Spinal cord (tissue), 10 donors: ENCODE results near the gene MAP3K20. TPM values are rescaled to one million over a fixed set of nuclear protein-coding genes. Genes with fewer than 3 reads are reported as not detected.

Source experiments
- DNase-seq, 6 donors: peaks; one replicate each; pipeline versions ENCODE4 v3.0.0 to v3.0.0-alpha.2; 2013 to 2015; ENCODE audit warnings: low spot score in 6 of 6, low read depth in 4 of 6
- H3K27ac ChIP-seq: one replicate; pipeline ENCODE4 v1.5.1; 2013; ENCODE audit warnings: low read depth, low read length, control low read depth
- H3K27me3 ChIP-seq: one replicate; pipeline ENCODE4 v1.6.1; 2013; ENCODE audit warnings: low read length; ENCODE audit not compliant: control insufficient read depth, insufficient read depth
- H3K36me3 ChIP-seq: one replicate; pipeline ENCODE4 v1.6.1; 2013; ENCODE audit warnings: low read length; ENCODE audit not compliant: control insufficient read depth, insufficient read depth
- H3K4me1 ChIP-seq: one replicate; pipeline ENCODE4 v1.6.1; 2013; ENCODE audit warnings: low read length; ENCODE audit not compliant: control insufficient read depth, insufficient read depth
- H3K4me3 ChIP-seq: one replicate; pipeline ENCODE4 v1.5.1; 2013; ENCODE audit warnings: low read depth, low read length, control low read depth
- H3K9me3 ChIP-seq: one replicate; pipeline ENCODE4 v1.6.1; 2013; ENCODE audit warnings: low read length; ENCODE audit not compliant: control insufficient read depth, insufficient read depth
- WGBS: methylation state at CpG from one replicate; pipeline ENCODE4 v1.1.5; 2013; ENCODE audit warnings: missing lambda C conversion rate; ENCODE audit not compliant: insufficient coverage; 5-methylcytosine and 5-hydroxymethylcytosine counted together
- polyA plus RNA-seq, 2 donors: library from polyadenylated mRNA; unstranded; fragments of 120-200 nt; gene quantifications; one replicate each; pipeline ENCODE4 v1.2.1, GENCODE V29; 2013; ENCODE audit not compliant: insufficient read length in 2 of 2
- total RNA-seq, 2 donors: library from RNA; depleted of rRNA in 1 of 2; stranded (reverse); fragments of 120-200 nt in 1 of 2; fragments of >200 nt in 1 of 2; gene quantifications; one replicate each; pipeline versions ENCODE4 v1.2.3 to v1.2.4, GENCODE V29; 2013 to 2014
- donor health status: healthy.

Gene MAP3K20
- total and polyA plus RNA-seq, 4 donors, result 8.0 to 26.8 (median 16.6) TPM

- H3K27ac ChIP-seq, result no peak overlapping the region
Measured at GRCh38 chr2:173059292-173059691, 16.4 kb upstream of the MAP3K20 start.

GRCh38 chr2:173059971-173060461 is 15.6 kb upstream of the MAP3K20 start:
- no peaks in the 10 kb centered on the region for H3K9me3 ChIP-seq
- H3K27ac ChIP-seq, result no peak overlapping the region
- DNase-seq, result no peak
- no peaks in the 10 kb centered on the region for H3K27me3 ChIP-seq
- WGBS, result 38% methylated on average over 3 of the region's 5 CpGs
- no peaks in the 10 kb centered on the region for H3K4me1 ChIP-seq
- H3K4me3 ChIP-seq, result no peak overlapping the region
- no peaks in the 10 kb centered on the region for H3K36me3 ChIP-seq

More at GRCh38 chr2:173059292-173059691, 16.4 kb upstream of the MAP3K20 start:
- Histone ChIP-seq H3K27me3 (no peaks in the 10 kb centered on the region), H3K4me1 (no peaks in the 10 kb centered on the region), H3K36me3 (no peaks in the 10 kb centered on the region), H3K4me3 (no peak overlapping the region), H3K9me3 (no peaks in the 10 kb centered on the region)
- DNase-seq, result no peak
- WGBS, result no CpG with 5 or more reads among the region's 3 CpGs

GRCh38 chr2:173062801-173063200 is 12.8 kb upstream of the MAP3K20 start:
- Histone ChIP-seq H3K27me3 (no peaks in the 10 kb centered on the region), H3K27ac (no peak overlapping the region), H3K36me3 (no peaks in the 10 kb centered on the region), H3K9me3 (no peaks in the 10 kb centered on the region), H3K4me3 (no peak overlapping the region), H3K4me1 (no peaks in the 10 kb centered on the region)
- WGBS, result 78% methylated on average over 4 of the region's 4 CpGs
- peak in 1 of 6 donors; percentile 54 for DNase-seq

- H3K27me3 ChIP-seq, result no peaks in the 10 kb centered on the region
- H3K36me3 ChIP-seq, result no peaks in the 10 kb centered on the region
- H3K9me3 ChIP-seq, result no peaks in the 10 kb centered on the region
- no peak overlapping the region for H3K27ac ChIP-seq
- WGBS, result 100% methylated on average over 1 of the region's 4 CpGs
- DNase-seq, result peak in 1 of 6 donors; percentile 32
- H3K4me1 ChIP-seq, result no peaks in the 10 kb centered on the region
- no peak overlapping the region for H3K4me3 ChIP-seq
Measured at GRCh38 chr2:173064151-173064805, 11.4 kb upstream of the MAP3K20 start.

- DNase-seq, result no peak
- no peaks in the 10 kb centered on the region for H3K9me3 ChIP-seq
- H3K27ac ChIP-seq, result no peak overlapping the region
- H3K4me1 ChIP-seq, result no peaks in the 10 kb centered on the region
- WGBS, result 97% methylated on average over 3 of the region's 6 CpGs
- H3K4me3 ChIP-seq, result no peak overlapping the region
- no peaks in the 10 kb centered on the region for H3K36me3 ChIP-seq
- no peaks in the 10 kb centered on the region for H3K27me3 ChIP-seq
Measured at GRCh38 chr2:173066887-173067676, 8.6 kb upstream of the MAP3K20 start.

- H3K4me1 ChIP-seq, result peaks cover 10% of the 10 kb centered on the region
- H3K27ac ChIP-seq, result no peak overlapping the region
- H3K4me3 ChIP-seq, result peak overlapping the region; percentile 42
- H3K27me3 ChIP-seq, result no peaks in the 10 kb centered on the region
- no peaks in the 10 kb centered on the region for H3K36me3 ChIP-seq
- peak in 2 of 6 donors; percentile 9 to 51 for DNase-seq
- WGBS, result 8% methylated on average over 19 of the region's 25 CpGs
- no peaks in the 10 kb centered on the region for H3K9me3 ChIP-seq
Measured at GRCh38 chr2:173075056-173075780, 428 bp upstream of the MAP3K20 start.

GRCh38 chr2:173076581-173077345 is 1.1 kb downstream of the MAP3K20 start:
- Histone ChIP-seq H3K4me1 (peaks cover 10% of the 10 kb centered on the region), H3K4me3 (peak overlapping the region; percentile 70), H3K36me3 (no peaks in the 10 kb centered on the region), H3K27ac (peak overlapping the region; percentile 88), H3K27me3 (no peaks in the 10 kb centered on the region), H3K9me3 (no peaks in the 10 kb centered on the region)
- peak in 4 of 6 donors; percentile 28 to 49 (median 40) for DNase-seq
- WGBS, result 10% methylated on average over 20 of the region's 27 CpGs

GRCh38 chr2:173077506-173078177 is 2.0 kb downstream of the MAP3K20 start:
- H3K36me3 ChIP-seq, result no peaks in the 10 kb centered on the region
- H3K27ac ChIP-seq, result no peak overlapping the region
- 54% methylated on average over 2 of the region's 5 CpGs for WGBS
- no peaks in the 10 kb centered on the region for H3K9me3 ChIP-seq
- peaks cover 10% of the 10 kb centered on the region for H3K4me1 ChIP-seq
- peak overlapping the region; percentile 70 for H3K4me3 ChIP-seq
- no peak for DNase-seq
- no peaks in the 10 kb centered on the region for H3K27me3 ChIP-seq
